ENCODE data around the gene NOC4L. TPM values are rescaled to one million over a fixed set of nuclear protein-coding genes. Genes with fewer than 3 reads are reported as not detected.
"Not testable (repeated sequence)": the region's sequence is repeated elsewhere in the genome, so short reads cannot be mapped to it uniquely, and the experiment has no call there.

Gene NOC4L
- total RNA-seq, 1 experiment from 2014 or later, result 13.4 TPM

DNA sequence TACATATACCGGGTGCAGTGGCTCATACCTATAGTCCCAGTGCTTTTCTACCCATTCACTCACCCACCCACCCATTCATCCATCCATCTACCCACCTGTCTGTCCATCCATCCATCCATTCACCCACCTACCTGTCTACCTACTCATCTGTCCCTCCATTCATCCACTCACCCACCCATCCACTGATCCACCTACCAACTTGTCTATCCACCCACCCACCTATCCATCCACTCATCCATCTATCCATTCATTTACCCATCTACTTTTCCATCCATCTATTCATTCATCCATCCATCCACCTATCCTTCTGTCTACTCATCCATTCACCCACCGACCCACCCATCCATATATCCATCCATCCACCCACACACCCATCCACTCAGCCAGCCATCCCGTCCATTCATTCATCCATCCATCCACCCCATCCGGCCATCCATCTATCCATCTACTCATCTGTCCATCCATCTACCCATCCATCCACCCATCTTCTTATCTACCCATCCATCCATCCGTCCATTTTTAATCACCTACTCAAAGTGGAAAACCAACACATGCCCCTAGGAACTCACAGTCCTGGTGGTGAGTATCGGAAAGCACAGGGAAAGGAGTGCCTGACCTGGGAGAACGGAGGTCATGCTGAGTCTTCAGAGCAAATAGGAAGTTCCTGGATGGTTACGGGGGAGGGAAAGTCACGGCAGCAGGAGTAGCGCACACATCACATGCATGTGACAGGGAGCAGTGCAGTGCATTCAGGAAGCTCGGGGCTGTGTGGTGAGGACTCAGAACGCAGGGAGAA, 20.1 kb upstream of the NOC4L start:
- no peak for DNase-seq (ENCODE audit: low spot score)

DNA sequence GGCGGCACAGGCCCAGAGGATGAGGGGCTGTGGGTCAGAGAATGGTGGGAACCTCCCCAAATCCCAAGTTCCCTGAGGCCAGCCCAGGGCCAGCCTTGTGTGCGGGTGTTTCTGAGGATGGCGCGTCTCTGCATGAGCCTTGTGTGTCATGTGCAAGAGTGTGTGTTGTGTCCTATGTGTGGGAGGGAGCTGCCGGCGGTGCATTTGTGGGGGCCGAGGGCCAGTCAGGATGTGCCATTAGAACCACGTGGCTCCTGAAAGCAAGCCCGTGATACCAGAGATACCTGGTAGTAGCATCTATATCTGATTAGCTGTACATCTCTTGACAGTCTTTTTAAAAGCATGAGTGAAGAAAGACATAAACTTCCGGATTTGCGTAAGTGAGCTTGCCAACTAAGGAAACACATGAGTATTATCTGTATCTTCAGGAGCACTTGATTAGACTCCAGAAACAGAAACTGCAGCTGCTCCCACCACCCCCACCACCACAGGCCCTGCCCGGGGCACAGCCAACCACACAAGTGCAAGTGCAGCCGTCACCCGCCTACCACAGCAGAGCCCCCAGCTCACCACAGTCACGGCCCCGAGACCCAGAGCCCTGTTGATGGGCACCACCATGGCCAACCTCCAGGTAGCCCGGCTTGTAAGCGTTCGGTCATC, 19.4 kb upstream of the NOC4L start:
- no peak for DNase-seq (ENCODE audit: low spot score)

DNA sequence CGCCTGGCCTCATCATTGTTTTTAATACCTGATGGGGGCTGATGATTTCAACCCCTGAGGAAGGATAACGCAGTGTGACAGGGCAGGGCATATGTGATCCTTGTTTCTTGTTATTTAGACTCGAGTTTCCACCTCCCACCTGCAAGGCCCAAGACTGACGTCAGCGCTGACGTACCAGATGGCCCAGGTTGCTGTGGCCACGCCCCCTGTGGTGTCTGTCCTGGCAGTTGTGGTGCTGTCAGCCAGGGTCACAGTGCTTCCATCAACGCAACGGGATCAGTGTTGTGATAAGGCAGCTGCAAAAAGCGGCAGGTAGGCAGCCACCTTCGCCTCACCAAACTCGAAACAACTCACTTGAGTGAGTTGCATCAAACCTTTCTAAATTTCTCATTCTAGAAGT, 18.5 kb upstream of the NOC4L start:
- no peak for DNase-seq (ENCODE audit: low spot score)

DNA sequence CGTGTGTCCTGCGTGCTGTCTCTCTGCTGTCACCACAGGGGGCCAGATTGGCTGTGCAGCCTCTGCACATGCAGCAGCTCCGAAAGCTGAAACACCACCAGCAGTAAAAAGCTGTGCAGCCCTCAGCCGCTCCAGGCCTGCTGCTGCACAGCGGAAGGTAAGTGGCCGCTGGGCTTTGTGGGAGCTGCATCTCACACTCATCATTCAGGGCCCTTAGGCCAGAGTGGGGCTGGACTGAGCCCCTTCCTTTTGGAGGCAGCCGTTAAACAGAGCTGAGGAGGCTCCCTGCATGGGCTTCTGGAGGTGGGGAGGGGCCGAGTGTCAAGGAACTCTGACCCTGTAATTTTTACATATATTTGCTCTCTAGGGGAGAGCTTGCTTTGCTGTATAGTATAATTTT, 17.2 kb upstream of the NOC4L start:
- DNase-seq (ENCODE audit: low spot score), result no peak

DNA sequence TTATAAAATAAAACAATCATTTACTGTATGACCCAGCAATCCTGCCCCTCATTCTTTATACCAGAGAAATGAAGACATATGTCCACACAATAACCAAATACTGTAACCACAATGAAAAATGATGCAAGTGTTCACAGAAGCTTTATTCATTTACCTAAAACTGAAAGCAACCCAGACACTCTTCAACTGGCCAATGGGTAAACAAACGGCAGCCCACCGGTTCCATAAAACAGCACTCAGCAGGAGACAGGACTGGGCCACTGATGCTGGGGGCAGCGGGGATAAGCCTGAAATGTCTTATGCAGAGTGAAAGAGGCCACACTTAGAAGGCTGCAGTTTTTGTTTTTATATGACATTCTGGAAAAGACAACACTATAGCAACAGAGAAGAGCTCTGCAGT, 15.2 kb upstream of the NOC4L start:
- no peak for DNase-seq (ENCODE audit: low spot score)

DNA sequence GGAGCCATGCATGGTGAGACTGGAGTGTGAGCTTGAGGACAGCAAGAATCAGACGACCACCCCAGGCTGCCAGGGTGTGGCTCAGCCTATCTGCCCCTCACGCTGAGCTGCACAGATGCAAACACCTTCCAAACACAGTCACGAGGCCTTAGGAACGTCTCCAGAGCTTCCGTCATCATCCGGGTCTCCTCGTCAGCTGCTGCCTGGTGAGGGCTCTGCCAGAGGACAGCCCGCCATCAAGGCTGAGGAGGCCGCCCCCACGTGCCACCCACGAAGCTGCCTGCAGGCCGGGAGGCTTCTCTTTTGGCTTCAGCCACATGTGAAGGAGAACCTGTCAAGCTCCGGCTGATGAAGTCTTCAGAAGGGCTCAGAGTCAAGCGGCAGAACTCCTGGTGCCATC, 13.6 kb upstream of the NOC4L start:
- no peak for DNase-seq (ENCODE audit: low spot score)

DNA sequence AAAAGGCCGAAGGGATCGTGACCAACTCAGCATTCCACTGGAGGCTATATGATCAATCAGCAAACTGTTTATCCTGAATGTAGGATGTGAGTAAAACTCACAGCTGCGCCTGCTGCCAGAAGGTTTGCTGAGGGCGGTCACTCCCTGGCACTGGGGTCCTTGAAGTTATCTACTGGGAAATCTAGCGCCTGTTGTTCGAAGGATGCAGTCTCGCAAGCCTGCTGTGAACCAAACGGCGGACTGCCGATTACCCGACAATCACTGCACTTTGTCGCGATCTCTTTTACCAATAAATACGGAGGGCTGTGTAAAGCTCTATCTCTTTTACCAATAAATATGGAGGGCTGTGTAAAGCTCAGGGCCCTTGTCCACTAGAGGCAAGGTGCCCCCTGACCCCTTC, 13.0 kb upstream of the NOC4L start:
- no peak for DNase-seq (ENCODE audit: low spot score)

DNA sequence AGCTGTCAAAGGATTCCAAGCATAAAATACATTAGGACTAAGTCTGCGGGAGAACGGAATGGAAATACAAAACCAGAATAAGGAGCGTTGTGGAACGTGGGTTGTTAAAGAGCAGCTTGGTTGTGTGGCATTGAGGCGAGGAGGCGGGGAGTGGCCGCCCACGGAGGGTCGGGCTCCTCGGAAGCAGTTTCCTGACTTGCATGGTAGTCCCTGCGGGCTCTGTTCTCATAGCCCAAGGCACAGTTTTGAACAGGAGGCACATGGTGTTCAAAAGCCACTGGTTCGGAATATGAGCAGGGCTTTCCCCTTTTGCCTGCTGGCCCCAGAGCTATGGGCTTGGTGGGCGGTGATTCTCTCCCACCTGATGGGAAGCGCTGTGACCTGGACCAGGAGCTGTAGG, 12.3 kb upstream of the NOC4L start:
- DNase-seq (ENCODE audit: low spot score), result no peak

DNA sequence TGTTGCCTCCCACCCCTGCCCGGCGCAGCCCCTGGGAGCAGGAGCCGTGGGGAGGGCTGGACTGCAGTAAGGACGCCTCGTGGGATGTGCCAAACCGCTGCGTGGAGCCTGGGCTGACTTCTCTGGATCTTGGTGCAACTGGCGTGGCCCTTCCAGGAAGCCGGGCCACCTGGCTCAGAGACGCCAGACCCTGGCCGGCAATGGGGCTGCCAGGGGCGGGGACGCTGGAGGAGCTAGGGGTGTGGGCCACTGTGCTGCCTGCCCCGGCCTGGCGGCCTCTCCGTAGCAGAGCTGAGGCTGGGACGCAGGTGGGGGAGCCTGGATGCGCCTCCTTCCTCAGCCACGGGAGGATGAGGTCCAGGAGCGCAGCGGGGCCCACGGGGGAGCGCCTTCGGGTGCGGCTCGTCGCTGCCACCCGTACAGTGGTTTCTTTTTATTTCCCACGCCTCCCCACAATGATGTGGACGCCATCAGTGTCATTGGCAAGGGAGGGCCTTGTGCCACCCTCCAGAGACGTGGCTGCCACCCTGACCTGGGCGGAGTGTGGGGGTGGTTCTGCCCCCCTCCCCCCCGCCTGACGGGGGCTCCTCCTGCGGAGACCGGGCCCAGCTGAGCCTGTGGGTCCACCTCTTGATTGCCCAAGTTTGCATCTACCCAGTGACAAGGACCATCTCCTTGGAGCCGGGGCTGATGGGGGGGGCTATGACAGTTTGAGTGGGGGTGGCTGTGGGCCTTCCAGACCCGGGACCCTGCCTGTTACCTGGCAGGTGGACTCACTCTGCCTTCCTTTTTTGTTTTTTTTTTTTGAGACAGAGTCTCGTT, 11.4 kb upstream of the NOC4L start:
- no peak for DNase-seq (ENCODE audit: low spot score)

DNA sequence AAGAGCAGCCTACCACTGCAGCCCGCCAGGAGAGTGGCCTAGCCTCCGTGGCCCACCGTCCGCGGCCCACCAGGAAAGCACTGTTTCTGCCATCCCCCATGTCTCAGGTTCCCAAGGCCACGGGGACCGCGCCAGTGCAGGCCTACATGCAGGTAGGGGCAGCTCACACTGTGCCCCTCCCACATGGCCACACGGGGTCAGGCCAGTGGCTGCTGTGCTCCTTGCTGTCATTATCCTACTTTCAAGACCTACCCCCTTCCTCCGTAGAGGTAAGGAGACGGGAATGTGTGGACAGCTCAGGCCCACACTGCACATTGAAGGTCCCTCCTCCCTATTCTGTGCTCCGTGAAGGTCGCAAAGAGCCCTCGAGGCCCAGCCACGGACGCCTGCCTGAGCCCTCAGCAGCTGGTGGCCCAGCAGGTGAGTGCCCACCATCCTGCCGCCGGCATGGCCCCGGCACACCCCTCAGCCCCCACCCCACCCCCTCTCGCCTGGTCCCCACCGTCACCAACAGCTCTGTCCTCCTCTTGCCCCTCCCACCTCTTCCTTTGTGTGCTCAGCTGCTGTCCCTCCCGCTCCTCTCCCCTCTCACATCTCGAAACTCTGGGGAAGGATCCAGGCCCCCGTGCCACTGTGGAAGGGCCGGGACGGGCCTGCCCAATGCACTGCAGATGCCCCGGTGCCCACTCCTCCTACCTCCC, 10.2 kb upstream of the NOC4L start:
- DNase-seq (ENCODE audit: low spot score), result no peak

DNA sequence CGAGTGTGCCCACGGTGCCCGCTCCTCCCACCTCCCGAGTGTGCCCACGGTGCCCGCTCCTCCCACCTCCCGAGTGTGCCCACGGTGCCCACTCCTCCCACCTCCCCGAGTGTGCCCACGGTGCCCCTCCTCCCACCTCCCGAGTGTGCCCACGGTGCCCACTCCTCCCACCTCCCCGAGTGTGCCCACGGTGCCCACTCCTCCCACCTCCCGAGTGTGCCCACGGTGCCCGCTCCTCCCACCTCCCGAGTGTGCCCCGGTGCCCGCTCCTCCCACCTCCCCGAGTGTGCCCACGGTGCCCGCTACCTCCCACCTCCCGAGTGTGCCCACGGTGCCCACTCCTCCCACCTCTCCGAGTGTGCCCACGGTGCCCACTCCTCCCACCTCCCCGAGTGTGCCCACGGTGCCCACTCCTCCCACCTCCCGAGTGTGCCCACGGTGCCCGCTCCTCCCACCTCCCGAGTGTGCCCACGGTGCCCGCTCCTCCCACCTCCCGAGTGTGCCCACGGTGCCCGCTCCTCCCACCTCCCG, 9.5 kb upstream of the NOC4L start:
- not testable (repeated sequence) for DNase-seq (ENCODE audit: low spot score)

DNA sequence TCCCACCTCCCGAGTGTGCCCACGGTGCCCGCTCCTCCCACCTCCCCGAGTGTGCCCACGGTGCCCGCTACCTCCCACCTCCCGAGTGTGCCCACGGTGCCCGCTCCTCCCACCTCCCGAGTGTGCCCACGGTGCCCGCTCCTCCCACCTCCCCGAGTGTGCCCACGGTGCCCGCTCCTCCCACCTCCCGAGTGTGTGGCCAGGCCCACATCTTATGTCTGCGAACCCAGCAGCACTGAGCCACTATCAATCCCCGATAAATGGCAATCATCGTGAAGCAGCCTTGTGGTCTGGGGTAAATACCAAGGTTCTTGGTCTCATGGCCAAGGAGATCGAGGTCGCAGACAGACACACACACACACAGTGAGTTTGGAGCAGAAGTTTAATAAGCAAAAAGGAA, 8.0 kb upstream of the NOC4L start:
- not testable (repeated sequence) for DNase-seq (ENCODE audit: low spot score)

DNA sequence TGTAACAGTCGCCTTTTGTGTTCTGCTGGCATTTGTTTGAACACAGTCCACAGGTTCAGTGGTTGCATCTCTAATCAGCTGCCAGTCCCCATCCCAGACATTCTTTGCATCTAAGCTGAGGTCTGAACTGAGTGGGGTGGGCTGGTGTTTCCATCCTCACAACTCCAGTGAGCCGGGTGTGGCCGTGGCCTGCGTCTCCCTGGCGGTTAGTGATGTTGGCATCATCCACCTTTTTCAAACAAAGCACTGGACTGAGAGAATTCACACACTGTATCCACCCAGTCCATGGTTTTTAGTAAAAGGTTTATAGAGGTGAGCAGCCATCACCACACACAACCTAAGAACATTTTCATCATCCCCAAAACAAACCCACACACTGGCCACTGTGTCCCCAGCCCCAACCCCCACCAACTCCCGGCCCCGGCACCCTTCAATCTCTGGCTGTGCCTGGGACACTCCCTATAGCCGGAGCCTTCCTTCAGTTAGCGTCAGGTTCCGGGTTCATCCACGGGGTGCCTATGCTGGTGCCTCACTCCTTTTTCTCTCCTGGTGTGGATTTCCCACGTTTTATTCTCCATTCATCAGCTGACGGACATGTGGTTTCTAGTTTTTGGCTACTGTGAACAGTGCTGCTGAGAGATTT, 6.7 kb upstream of the NOC4L start:
- DNase-seq (ENCODE audit: low spot score), result no peak

DNA sequence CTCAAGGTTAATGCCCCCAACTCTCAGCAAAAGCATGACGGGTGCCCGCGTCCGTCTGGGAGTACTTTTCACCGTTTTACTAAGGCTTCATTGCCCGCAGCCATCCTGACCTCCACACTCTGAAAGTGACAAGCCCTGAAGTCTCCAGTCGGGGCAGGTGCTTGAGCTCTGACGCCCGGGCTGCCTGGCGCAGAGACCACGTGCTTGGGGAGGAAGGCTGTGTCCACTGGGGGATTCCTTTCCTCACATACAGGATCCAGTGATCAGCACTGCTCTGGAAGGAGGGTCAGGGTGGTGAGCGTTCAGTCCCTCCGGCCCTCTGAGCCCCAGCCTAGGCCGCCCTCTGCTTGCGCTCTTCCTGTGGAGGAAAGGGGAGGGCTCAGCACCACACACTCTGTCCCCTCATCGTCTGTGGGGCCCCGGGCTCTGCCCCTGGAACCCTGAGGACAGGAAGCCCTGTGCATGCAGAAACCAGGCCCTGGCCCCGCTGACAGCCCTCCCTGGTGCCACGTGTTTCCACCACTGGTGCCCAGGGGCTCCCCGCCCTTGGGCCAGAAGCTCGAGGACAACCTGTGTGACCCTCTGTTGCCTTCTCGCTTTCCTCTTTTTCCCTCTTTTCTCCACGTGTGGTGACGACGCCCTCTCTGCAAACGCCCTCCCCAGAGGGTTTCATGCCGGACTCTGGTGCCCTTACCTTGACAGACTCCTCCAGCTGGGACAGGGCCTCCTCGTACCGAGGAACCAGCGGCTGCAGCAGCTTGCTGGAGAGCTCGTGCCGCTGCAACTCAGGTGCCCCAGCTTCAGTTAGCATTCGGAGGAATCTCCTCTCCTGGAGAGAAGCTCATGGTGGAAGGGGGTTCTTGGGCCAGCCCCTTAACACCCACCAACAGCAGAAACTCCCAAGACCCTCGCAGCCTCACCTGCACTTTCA, 5.1 kb upstream of the NOC4L start:
- no peak for DNase-seq (ENCODE audit: low spot score)

DNA sequence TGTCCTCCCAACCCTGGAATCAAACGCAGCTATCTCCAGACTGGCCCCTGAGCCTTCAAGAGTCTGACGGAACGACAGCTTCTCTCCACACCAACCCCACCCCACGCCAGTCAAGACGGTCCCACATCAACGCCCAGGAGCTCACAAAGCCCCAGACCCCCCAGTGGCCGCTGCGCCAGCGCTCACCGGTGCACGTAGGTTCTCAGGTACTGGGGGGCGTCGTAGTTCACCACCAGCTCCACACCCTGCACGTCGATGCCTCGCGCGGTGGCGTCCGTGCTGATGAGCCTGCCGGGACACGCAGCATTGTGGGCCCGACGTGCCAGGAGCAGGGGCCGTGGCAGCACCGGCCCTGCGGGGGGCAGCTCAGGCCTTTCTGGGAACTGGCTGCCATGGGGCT, 4.3 kb upstream of the NOC4L start:
- DNase-seq (ENCODE audit: low spot score), result no peak

DNA sequence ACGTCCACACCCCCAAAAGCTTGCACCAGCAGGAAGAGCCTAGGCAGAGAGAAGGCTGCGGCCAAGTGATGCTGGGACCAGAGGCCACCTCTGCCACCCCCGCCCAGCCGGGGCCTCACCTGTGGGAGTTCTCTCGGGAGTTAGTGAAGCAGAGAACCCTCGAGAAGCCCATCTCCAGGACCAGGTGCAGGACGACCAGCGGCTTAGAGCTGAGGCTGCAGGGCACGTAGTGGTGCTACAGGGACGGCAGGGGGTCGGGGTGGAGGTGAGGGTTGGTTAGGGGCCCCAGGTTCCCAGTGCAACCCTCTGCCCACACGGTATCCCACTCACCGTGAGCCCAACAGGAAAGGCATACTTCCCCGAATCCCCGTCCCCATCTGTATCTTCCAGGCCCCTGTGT, 3.8 kb upstream of the NOC4L start:
- no peak for DNase-seq (ENCODE audit: low spot score)

DNA sequence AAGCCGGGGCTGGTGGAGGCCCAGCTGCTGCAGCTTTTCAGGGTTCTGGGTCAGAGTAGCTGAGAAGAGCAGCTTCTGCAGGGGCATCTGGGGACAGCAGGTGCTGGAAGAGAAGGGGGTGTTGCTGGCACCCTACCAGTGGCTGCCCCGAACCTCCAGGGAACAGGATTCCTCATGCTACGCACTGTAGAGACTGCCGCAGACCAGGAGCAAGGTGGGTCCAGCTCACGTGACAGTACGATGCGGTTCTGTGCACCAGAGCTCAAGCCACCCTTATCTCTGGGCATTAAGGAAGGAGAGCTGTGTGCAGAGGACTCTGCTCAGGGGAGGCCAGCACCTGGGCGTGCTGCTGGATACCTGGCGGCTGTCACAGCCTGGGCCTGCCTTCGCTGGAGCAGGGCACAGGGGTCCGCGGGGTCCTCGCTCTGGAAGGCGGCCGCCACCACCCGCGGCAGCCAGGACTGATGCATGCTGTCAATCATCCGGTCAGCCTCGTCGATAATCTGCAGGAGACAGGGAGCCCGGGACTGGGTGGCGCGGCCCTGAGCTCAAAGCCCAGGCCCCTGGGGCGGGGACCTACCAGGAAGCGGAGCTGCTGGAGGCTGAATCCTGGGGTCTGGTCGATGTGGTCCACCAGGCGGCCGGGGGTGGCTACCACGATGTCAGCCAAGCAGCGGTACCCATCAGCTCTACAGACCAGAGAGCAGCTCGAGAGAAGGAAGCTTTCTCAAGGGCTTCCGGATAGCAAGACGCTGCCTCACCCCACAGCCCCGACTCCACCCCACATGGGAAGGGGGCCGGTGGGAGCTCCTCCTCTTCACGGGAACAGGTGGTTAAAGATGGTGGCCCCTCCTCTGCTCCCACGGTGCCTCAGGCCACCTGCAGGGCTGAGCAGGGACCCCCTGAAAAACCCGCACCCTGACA, 3.1 kb upstream of the NOC4L start:
- DNase-seq (ENCODE audit: low spot score), result no peak

DNA sequence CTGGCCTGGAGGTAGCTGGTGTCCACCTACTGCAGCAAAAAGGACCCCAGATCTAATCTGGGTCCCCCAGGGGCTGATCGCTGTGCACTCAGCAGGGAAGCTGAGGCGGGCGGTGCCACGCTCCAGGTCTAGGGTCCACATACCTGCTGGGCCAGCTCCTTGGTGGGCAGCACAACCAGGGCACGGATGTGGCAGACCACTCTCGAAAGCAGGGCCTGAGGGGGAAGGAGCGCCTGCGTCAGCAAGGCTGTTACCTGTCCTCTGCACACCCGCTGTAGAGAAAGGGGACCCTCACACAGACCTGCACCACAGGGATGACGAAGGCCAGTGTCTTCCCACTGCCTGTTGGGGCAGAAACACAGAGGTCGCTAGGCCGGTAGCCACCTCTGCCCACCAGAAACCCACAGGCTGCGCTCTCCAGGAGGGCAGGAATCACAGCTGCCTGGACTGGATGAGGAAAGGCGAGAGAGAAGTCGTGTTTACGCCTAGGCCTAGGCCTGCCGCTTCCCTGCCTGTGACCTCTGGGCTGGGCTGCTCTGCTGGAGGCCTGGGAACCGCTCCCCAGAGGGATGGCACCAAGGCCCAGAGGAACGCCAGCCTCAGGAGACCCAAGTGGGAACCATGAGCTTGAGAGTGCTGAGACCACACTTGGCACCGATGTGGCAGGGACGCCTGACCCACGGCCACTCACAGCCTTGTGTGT, 2.1 kb upstream of the NOC4L start:
- DNase-seq (ENCODE audit: low spot score), result no peak

All from H4 (cell line).